Nephron (organoid): ENCODE measurements around the gene HMGCS2.
A peak's percentile ranks its signal among the peaks of the same experiment; 100 is the strongest.

ENCODE experiments used
- H3K27ac Mint-ChIP-seq, 3 experiments: 2 replicates each; pipeline ENCODE4 v1.8.0; 2020; ENCODE audit warnings: mixed read lengths in 3 of 3, mild to moderate bottlenecking in 2 of 3, moderate library complexity in 1 of 3
- H3K27me3 Mint-ChIP-seq: 2 replicates; pipeline ENCODE4 v1.8.0; 2021; ENCODE audit warnings: low read depth, mild to moderate bottlenecking, moderate library complexity, mixed read lengths
- H3K36me3 Mint-ChIP-seq: 2 replicates; pipeline ENCODE4 v1.8.0; 2020; ENCODE audit warnings: low read depth, mixed read lengths
- H3K4me1 Mint-ChIP-seq: 2 replicates; pipeline ENCODE4 v1.8.0; 2020; ENCODE audit warnings: mixed read lengths
- H3K4me3 Mint-ChIP-seq, 3 experiments: 2 replicates each; pipeline ENCODE4 v1.8.0; 2020; ENCODE audit warnings: mild to moderate bottlenecking in 3 of 3, mixed read lengths in 3 of 3, moderate library complexity in 2 of 3
- H3K9me3 Mint-ChIP-seq: 2 replicates; pipeline ENCODE4 v1.8.0; 2020; ENCODE audit warnings: mixed read lengths
- TF ChIP-seq, protein P1 (sequence below), 3 experiments: fragments of 200-600 bp; sonication (generic); IDR thresholded peaks; one replicate each; pipeline ENCODE4 v1.5.0; 2021; ENCODE audit warnings: antibody characterized with exemption in 3 of 3; ENCODE audit not compliant: unreplicated experiment in 3 of 3

The HMGCS2 gene

DNA sequence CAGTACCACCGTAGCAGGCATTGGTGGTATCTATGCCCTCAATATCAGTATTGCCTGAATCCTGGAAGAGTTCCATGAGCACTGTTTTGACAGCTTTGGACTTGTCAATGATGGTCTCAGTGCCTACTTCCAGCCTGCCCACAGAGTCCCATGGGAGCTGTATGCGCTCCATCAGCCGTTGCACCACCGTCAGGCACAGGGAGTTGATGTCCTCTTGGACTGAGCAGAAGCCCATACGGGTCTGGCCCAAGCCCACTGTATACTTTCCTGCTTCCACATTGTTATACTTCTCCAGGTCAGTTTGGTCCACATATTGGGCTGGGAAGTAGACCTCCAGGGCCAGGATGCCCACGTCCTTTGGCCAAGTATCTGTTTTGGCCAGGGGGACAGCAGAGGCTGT, 4.5 kb downstream of the HMGCS2 start:
- peaks cover 33% of the 10 kb centered on the region for H3K4me1 Mint-ChIP-seq
- TF ChIP-seq, protein P1, sequence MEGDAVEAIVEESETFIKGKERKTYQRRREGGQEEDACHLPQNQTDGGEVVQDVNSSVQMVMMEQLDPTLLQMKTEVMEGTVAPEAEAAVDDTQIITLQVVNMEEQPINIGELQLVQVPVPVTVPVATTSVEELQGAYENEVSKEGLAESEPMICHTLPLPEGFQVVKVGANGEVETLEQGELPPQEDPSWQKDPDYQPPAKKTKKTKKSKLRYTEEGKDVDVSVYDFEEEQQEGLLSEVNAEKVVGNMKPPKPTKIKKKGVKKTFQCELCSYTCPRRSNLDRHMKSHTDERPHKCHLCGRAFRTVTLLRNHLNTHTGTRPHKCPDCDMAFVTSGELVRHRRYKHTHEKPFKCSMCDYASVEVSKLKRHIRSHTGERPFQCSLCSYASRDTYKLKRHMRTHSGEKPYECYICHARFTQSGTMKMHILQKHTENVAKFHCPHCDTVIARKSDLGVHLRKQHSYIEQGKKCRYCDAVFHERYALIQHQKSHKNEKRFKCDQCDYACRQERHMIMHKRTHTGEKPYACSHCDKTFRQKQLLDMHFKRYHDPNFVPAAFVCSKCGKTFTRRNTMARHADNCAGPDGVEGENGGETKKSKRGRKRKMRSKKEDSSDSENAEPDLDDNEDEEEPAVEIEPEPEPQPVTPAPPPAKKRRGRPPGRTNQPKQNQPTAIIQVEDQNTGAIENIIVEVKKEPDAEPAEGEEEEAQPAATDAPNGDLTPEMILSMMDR (IDR thresholded peaks at IDR 0.05; ENCODE audit: unreplicated experiment in 3 of 3) = no peak
- no peak overlapping the region for H3K27ac Mint-ChIP-seq
- no peak overlapping the region for H3K4me3 Mint-ChIP-seq
- peaks cover 7% of the 10 kb centered on the region for H3K9me3 Mint-ChIP-seq
- peaks cover 5% of the 10 kb centered on the region for H3K27me3 Mint-ChIP-seq
- H3K36me3 Mint-ChIP-seq = no peaks in the 10 kb centered on the region

DNA sequence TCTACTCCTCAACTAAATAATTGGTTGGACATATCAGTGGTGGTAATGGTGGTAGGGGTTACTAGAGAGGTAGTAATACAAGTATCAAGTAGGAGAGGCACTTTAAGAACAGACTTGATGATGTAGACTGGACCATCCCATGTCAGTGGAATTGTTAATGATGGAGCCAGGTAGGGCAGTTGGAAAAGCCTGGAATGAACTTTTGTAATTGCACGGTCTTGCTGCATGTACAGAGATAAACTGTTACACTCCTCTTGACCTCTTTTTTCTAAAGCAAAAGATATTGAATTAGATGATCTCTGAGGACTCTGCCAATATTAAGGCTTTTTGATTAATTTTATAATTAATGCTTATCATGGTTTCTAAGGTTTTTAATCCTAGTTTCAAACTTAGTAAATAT, 5.8 kb downstream of the HMGCS2 start:
- Mint-ChIP-seq H3K9me3 (peaks cover 7% of the 10 kb centered on the region), H3K27ac (no peak overlapping the region), H3K27me3 (peaks cover 5% of the 10 kb centered on the region), H3K36me3 (no peaks in the 10 kb centered on the region), H3K4me3 (no peak overlapping the region), H3K4me1 (peaks cover 23% of the 10 kb centered on the region)
- TF ChIP-seq, protein P1 (IDR thresholded peaks at IDR 0.05; ENCODE audit: unreplicated experiment in 3 of 3) = no peak

- Mint-ChIP-seq H3K4me1 (peaks cover 20% of the 10 kb centered on the region), H3K27me3 (peaks cover 4% of the 10 kb centered on the region), H3K27ac (no peak overlapping the region), H3K9me3 (peaks cover 7% of the 10 kb centered on the region), H3K4me3 (no peak overlapping the region), H3K36me3 (no peaks in the 10 kb centered on the region)
- TF ChIP-seq, protein P1 (IDR thresholded peaks at IDR 0.05; ENCODE audit: unreplicated experiment in 3 of 3) = no peak
These were observed 6.3 kb downstream of the HMGCS2 start for GRCh38 chr1:119762409-119762808.

DNA sequence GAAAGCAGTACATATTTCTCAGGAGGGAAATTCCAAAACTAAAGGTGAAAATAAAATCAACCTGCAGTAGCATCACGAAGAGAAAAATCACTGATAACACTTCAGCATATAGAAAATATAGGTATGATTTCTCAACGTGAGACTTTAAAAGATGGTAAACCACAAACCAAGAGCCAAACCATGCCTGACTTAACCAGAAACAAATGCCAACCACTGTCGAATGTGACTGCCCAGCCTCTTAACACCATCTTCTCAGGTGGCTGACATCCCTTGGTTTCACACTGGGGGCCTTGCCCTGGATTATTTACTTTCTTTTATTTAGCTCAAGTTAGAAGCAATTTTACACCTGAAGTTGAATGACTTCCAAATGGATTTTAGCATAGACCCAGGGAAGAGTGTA, 10.1 kb downstream of the HMGCS2 start:
- TF ChIP-seq, protein P1 (IDR thresholded peaks at IDR 0.05; ENCODE audit: unreplicated experiment in 3 of 3) = no peak
- no peaks in the 10 kb centered on the region for H3K9me3 Mint-ChIP-seq
- H3K27me3 Mint-ChIP-seq = no peaks in the 10 kb centered on the region
- H3K27ac Mint-ChIP-seq = no peak overlapping the region
- no peaks in the 10 kb centered on the region for H3K4me1 Mint-ChIP-seq
- H3K4me3 Mint-ChIP-seq = no peak overlapping the region
- no peaks in the 10 kb centered on the region for H3K36me3 Mint-ChIP-seq

DNA sequence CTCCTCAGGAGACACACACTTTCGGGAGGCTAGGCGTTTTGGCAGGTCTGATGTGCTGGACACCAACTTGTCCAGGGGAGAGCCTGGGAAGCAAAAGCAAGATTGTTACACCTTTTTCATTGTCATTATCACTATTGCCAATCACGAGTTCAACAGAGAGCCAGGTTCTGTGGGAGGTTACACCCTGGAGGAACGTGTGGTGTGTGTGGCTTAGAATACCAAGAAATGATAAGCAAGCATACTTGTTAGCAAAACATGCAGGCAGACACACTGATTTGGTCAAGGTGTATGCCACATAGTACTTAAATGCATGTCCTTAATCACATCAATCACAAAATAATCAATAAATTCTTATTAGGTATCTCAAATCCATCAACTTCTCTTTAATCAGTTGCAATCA, 16.1 kb downstream of the HMGCS2 start:
- peaks cover 5% of the 10 kb centered on the region for H3K27me3 Mint-ChIP-seq
- H3K4me1 Mint-ChIP-seq = peaks cover 7% of the 10 kb centered on the region
- no peak overlapping the region for H3K4me3 Mint-ChIP-seq
- TF ChIP-seq, protein P1 (IDR thresholded peaks at IDR 0.05; ENCODE audit: unreplicated experiment in 3 of 3) = no peak
- H3K27ac Mint-ChIP-seq = no peak overlapping the region
- no peaks in the 10 kb centered on the region for H3K9me3 Mint-ChIP-seq
- no peaks in the 10 kb centered on the region for H3K36me3 Mint-ChIP-seq

- Mint-ChIP-seq H3K4me3 (no peak overlapping the region), H3K4me1 (peaks cover 34% of the 10 kb centered on the region), H3K27ac (peak overlapping the region in 1 of 3 experiments; percentile 39), H3K9me3 (no peaks in the 10 kb centered on the region), H3K27me3 (peaks cover 5% of the 10 kb centered on the region), H3K36me3 (peaks cover 9% of the 10 kb centered on the region)
- TF ChIP-seq, protein P1 (IDR thresholded peaks at IDR 0.05; ENCODE audit: unreplicated experiment in 3 of 3) = no peak
These were observed 20.7 kb downstream of the HMGCS2 start for GRCh38 chr1:119748040-119748439.
